ENCODE data around the gene AEBP2. TPM values are rescaled to one million over a fixed set of nuclear protein-coding genes. Genes with fewer than 3 reads are reported as not detected.

AEBP2 gene
- total and polyA plus RNA-seq, 9 of the 15 experiments (the other 6 are each of a cell fraction or from before 2014, with no cell fraction given): 5.7 to 43.7 (median 10.3) TPM

GRCh38 chr12:19457561-19457960, 18.3 kb downstream of the AEBP2 start:
- POLR2A ChIA-PET: no interaction called here
- DNase-seq (ENCODE audit: extremely low read depth in 1 of 4, low spot score in 3 of 4) (no peak), FAIRE-seq (no peak), ATAC-seq (no peak)
- Histone ChIP-seq H3K4me1 (replicated peaks in 1 of 2; ENCODE audit: control insufficient read depth in 2 of 2, insufficient read depth in 2 of 2, low read length in 2 of 2) (peaks cover 7 to 11% of the 10 kb centered on the region in 2 experiments; a peak in 3 of 5 replicates), H3K9me3 (replicated peaks; ENCODE audit: control insufficient read depth, insufficient read depth, low read depth, low read length) (no peaks in the 10 kb centered on the region), H3K4me3 (no peak overlapping the region), H2AFZ (ENCODE audit: low read depth, low read length) (no peak overlapping the region), H4K20me1 (replicated peaks; ENCODE audit: control insufficient read depth, insufficient read depth, low read length) (peaks cover 16% of the 10 kb centered on the region; the same call in 1 of the 2 replicates), H3K27ac (ENCODE audit: extremely low read depth, low read depth, low read length) (no peak overlapping the region), H3K79me2 (ENCODE audit: control insufficient read depth, insufficient read depth, low read length) (peaks cover 89% of the 10 kb centered on the region), H3K27me3 (ENCODE audit: control insufficient read depth in 2 of 2, insufficient read depth in 2 of 2, low read length in 2 of 2) (no peaks in the 10 kb centered on the region), H3K4me2 (ENCODE audit: insufficient read depth, low read length) (no peak overlapping the region), H3K9ac (ENCODE audit: insufficient read depth in 1 of 2, low read depth in 2 of 2, low read length in 2 of 2) (no peak overlapping the region), H3K36me3 (ENCODE audit: control insufficient read depth, insufficient read depth, low read length) (peaks cover 10% of the 10 kb centered on the region; the same call in 1 of the 3 replicates), H3K9me1 (ENCODE audit: control insufficient read depth, insufficient read depth, low read length) (peaks cover 11% of the 10 kb centered on the region)
- in situ Hi-C loops (cut with MboI): no loop called here
- TF ChIP-seq ZNF639 (CRISPR knock-in tag; conservative IDR thresholded peaks at IDR 0.05 in 1 of 2, IDR thresholded peaks at IDR 0.05 in 1 of 2): no peak
- no peak for TF ChIP-seq MAFG (tag; conservative IDR thresholded peaks at IDR 0.05)
- TF ChIP-seq ZNF445 (CRISPR knock-in tag; IDR thresholded peaks at IDR 0.05; ENCODE audit: low read depth): no peak
- TF ChIP-seq, protein P1, sequence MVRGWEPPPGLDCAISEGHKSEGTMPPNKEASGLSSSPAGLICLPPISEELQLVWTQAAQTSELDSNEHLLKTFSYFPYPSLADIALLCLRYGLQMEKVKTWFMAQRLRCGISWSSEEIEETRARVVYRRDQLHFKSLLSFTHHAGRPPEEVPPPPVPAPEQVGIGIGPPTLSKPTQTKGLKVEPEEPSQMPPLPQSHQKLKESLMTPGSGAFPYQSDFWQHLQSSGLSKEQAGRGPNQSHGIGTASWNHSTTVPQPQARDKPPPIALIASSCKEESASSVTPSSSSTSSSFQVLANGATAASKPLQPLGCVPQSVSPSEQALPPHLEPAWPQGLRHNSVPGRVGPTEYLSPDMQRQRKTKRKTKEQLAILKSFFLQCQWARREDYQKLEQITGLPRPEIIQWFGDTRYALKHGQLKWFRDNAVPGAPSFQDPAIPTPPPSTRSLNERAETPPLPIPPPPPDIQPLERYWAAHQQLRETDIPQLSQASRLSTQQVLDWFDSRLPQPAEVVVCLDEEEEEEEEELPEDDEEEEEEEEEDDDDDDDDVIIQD (CRISPR knock-in tag; IDR thresholded peaks at IDR 0.05): no peak
- no peak for TF ChIP-seq NFYB (IDR thresholded peaks at IDR 0.05; ENCODE audit: extremely low read depth, insufficient read length)
- no peak for TF ChIP-seq BRD4 (IDR thresholded peaks at IDR 0.05)
- no peak for TF ChIP-seq ZNF124 (CRISPR knock-in tag; IDR thresholded peaks at IDR 0.05)
- TF ChIP-seq, protein P2, sequence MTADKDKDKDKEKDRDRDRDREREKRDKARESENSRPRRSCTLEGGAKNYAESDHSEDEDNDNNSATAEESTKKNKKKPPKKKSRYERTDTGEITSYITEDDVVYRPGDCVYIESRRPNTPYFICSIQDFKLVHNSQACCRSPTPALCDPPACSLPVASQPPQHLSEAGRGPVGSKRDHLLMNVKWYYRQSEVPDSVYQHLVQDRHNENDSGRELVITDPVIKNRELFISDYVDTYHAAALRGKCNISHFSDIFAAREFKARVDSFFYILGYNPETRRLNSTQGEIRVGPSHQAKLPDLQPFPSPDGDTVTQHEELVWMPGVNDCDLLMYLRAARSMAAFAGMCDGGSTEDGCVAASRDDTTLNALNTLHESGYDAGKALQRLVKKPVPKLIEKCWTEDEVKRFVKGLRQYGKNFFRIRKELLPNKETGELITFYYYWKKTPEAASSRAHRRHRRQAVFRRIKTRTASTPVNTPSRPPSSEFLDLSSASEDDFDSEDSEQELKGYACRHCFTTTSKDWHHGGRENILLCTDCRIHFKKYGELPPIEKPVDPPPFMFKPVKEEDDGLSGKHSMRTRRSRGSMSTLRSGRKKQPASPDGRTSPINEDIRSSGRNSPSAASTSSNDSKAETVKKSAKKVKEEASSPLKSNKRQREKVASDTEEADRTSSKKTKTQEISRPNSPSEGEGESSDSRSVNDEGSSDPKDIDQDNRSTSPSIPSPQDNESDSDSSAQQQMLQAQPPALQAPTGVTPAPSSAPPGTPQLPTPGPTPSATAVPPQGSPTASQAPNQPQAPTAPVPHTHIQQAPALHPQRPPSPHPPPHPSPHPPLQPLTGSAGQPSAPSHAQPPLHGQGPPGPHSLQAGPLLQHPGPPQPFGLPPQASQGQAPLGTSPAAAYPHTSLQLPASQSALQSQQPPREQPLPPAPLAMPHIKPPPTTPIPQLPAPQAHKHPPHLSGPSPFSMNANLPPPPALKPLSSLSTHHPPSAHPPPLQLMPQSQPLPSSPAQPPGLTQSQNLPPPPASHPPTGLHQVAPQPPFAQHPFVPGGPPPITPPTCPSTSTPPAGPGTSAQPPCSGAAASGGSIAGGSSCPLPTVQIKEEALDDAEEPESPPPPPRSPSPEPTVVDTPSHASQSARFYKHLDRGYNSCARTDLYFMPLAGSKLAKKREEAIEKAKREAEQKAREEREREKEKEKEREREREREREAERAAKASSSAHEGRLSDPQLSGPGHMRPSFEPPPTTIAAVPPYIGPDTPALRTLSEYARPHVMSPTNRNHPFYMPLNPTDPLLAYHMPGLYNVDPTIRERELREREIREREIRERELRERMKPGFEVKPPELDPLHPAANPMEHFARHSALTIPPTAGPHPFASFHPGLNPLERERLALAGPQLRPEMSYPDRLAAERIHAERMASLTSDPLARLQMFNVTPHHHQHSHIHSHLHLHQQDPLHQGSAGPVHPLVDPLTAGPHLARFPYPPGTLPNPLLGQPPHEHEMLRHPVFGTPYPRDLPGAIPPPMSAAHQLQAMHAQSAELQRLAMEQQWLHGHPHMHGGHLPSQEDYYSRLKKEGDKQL (CRISPR knock-in tag; IDR thresholded peaks at IDR 0.05; ENCODE audit: borderline replicate concordance): no peak
- no peak for TF ChIP-seq FOXP1 (CRISPR knock-in tag; IDR thresholded peaks at IDR 0.05)
- TF ChIP-seq, protein P3, sequence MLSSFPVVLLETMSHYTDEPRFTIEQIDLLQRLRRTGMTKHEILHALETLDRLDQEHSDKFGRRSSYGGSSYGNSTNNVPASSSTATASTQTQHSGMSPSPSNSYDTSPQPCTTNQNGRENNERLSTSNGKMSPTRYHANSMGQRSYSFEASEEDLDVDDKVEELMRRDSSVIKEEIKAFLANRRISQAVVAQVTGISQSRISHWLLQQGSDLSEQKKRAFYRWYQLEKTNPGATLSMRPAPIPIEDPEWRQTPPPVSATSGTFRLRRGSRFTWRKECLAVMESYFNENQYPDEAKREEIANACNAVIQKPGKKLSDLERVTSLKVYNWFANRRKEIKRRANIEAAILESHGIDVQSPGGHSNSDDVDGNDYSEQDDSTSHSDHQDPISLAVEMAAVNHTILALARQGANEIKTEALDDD (IDR thresholded peaks at IDR 0.05): no peak
- no peak for TF ChIP-seq MAZ (CRISPR knock-in tag; conservative IDR thresholded peaks at IDR 0.05 in 1 of 2, IDR thresholded peaks at IDR 0.05 in 1 of 2)
- intact Hi-C loops (cut with micrococcal nuclease): no loop called here
- no TSS peak for BruUV-seq (replicated peaks)
- WGBS (ENCODE audit: insufficient coverage, low coverage, missing lambda C conversion rate): 95% methylated on average over 5 of the region's 6 CpGs
- CTCF ChIA-PET (ENCODE audit: low intra/inter-chr PET ratio): no interaction called here

All from K562 (cell line).